GM12892 (cell line): ENCODE measurements around the gene RASGEF1C.

Experiments used
- POLR2A ChIP-seq: IDR thresholded peaks from 2 replicates; pipeline ENCODE4 v1.6.1; 2011; ENCODE audit warnings: low read depth, low read length, control low read depth
- POLR2AphosphoS5 ChIP-seq: IDR thresholded peaks from 2 replicates; pipeline ENCODE4 v1.6.1; 2011; ENCODE audit warnings: low read depth, low read length, control low read depth
- TAF1 ChIP-seq: IDR thresholded peaks from 2 replicates; pipeline ENCODE4 v1.6.1; 2011; ENCODE audit warnings: low read depth, mild to moderate bottlenecking, control low read depth, low read length, borderline replicate concordance

GRCh38 chr5:180235846-180236245 is 26.8 kb upstream of the RASGEF1C start:
- TF ChIP-seq POLR2A (no peak), POLR2AphosphoS5 (no peak), TAF1 (no peak)
